ENCODE measurements around the gene STK24.
A peak's percentile ranks its signal among the peaks of the same experiment; 100 is the strongest.

Gene STK24

GRCh38 chr13:98486412-98486811, 90.5 kb downstream of the STK24 start:
- DNase-seq = no peak

GRCh38 chr13:98485561-98485960, 91.3 kb downstream of the STK24 start:
- no peak for DNase-seq

- DNase-seq = peak; percentile 24 to 27
Observed at GRCh38 chr13:98484289-98485219, 92.4 kb downstream of the STK24 start.

GRCh38 chr13:98483601-98484288, 93.2 kb downstream of the STK24 start:
- no peak for DNase-seq

GRCh38 chr13:98482476-98483444, 94.1 kb downstream of the STK24 start:
- no peak for DNase-seq

GRCh38 chr13:98480915-98481877, 95.7 kb downstream of the STK24 start:
- DNase-seq = no peak

- DNase-seq = no peak
Observed at GRCh38 chr13:98479496-98480003, 97.4 kb downstream of the STK24 start.

- DNase-seq = no peak
Observed at GRCh38 chr13:98478189-98479129, 98.4 kb downstream of the STK24 start.

GRCh38 chr13:98476538-98476966, 100.4 kb downstream of the STK24 start:
- DNase-seq = peak; percentile 95 to 97

- DNase-seq = no peak
Observed at GRCh38 chr13:98476106-98476505, 100.8 kb downstream of the STK24 start.

- DNase-seq = no peak
Observed at GRCh38 chr13:98475522-98475921, 101.4 kb downstream of the STK24 start.

- no peak for DNase-seq
Observed at GRCh38 chr13:98474761-98475160, 102.1 kb downstream of the STK24 start.

- no peak for DNase-seq
Observed at GRCh38 chr13:98474292-98474691, 102.6 kb downstream of the STK24 start.

- DNase-seq = no peak
Observed at GRCh38 chr13:98473788-98474144, 103.1 kb downstream of the STK24 start.

- no peak for DNase-seq
Observed at GRCh38 chr13:98473135-98473787, 103.6 kb downstream of the STK24 start.

GRCh38 chr13:98471934-98472333, 105.0 kb downstream of the STK24 start:
- no peak for DNase-seq

GRCh38 chr13:98470920-98471319, 106.0 kb downstream of the STK24 start:
- no peak for DNase-seq

GRCh38 chr13:98468929-98469328, 108.0 kb downstream of the STK24 start:
- no peak for DNase-seq

- no peak for DNase-seq
Observed at GRCh38 chr13:98468361-98468760, 108.5 kb downstream of the STK24 start.

All from Kasumi-1 (cell line).